IMR-90 (cell line): ENCODE measurements around the gene HSPG2. TPM values are rescaled to one million over a fixed set of nuclear protein-coding genes. Genes with fewer than 3 reads are reported as not detected.

Experiments
- ATAC-seq: fragments of 200-7000 bp; cut with Tn5 transposase; 2 replicates; pipeline ENCODE4 v1.9.1; 2020; ENCODE audit warnings: low read depth, mild to moderate bottlenecking, moderate library complexity
- BruUV-seq: library from RNA; stranded (reverse); fragments of 400-500 nt; replicated peaks from 2 replicates; lab custom pipeline; 2021; lab: Mats Ljungman, UMichigan
- CTCF ChIA-PET: fragments of 300-600 bp; formaldehyde crosslinking; extraction: SDS; loops from one replicate; lab custom pipeline; 2021; ENCODE audit warnings: antibody characterized with exemption; lab: Yijun Ruan, JAX
- POLR2A ChIA-PET: fragments of 300-600 bp; sonication (Branson Sonifier 250); formaldehyde crosslinking; loops from one replicate; lab custom pipeline; 2022; ENCODE audit warnings: antibody characterized with exemption; ENCODE audit not compliant: unreplicated experiment; lab: Charles Lee
- DNase-seq: peaks from one replicate; pipeline ENCODE4 v3.0.0; 2013
- H2AFZ ChIP-seq: replicated peaks from 2 replicates; pipeline ENCODE3; 2013; ENCODE audit warnings: low read length, mild to moderate bottlenecking; ENCODE audit not compliant: poor library complexity
- H2AK5ac ChIP-seq: 2 replicates; pipeline ENCODE4 v1.6.1; 2013; ENCODE audit warnings: low read depth, low read length, inconsistent platforms
- H2AK9ac ChIP-seq: replicated peaks from 2 replicates; pipeline ENCODE3; 2013; ENCODE audit warnings: mild to moderate bottlenecking, low read depth, low read length, moderate library complexity; ENCODE audit not compliant: poor library complexity
- H2BK120ac ChIP-seq: 2 replicates; pipeline ENCODE4 v1.6.1; 2013; ENCODE audit warnings: low read depth, low read length, inconsistent platforms
- H2BK15ac ChIP-seq: 3 replicates; pipeline ENCODE4 v1.6.1; 2013; ENCODE audit warnings: low read depth, low read length, inconsistent platforms
- H2BK20ac ChIP-seq: 2 replicates; pipeline ENCODE4 v1.6.1; 2013; ENCODE audit warnings: low read depth, mild to moderate bottlenecking, inconsistent platforms, low read length, moderate library complexity
- H2BK5ac ChIP-seq: 2 replicates; pipeline ENCODE4 v1.6.1; 2013; ENCODE audit warnings: mild to moderate bottlenecking, low read depth, low read length, inconsistent platforms; ENCODE audit not compliant: poor library complexity, severe bottlenecking
- H3K14ac ChIP-seq: replicated peaks from 2 replicates; pipeline ENCODE4 v1.6.1; 2013; ENCODE audit warnings: low read depth, low read length, inconsistent platforms
- H3K18ac ChIP-seq: 2 replicates; pipeline ENCODE4 v1.6.1; 2013; ENCODE audit warnings: low read depth, low read length, control low read depth
- H3K23ac ChIP-seq: 2 replicates; pipeline ENCODE4 v1.6.1; 2013; ENCODE audit warnings: low read depth, low read length, inconsistent platforms
- H3K27ac ChIP-seq: 2 replicates; pipeline ENCODE4 v1.5.1; 2013; ENCODE audit warnings: mild to moderate bottlenecking, control low read depth, low read length; ENCODE audit not compliant: insufficient read depth
- H3K27me3 ChIP-seq: 2 replicates; pipeline ENCODE4 v1.6.1; 2013; ENCODE audit warnings: low read length; ENCODE audit not compliant: control insufficient read depth, insufficient read depth
- H3K36me3 ChIP-seq: 2 replicates; pipeline ENCODE4 v1.6.1; 2013; ENCODE audit warnings: low read length, mixed read lengths; ENCODE audit not compliant: control insufficient read depth, insufficient read depth
- H3K4ac ChIP-seq: 2 replicates; pipeline ENCODE4 v1.6.1; 2013; ENCODE audit warnings: low read depth, low read length, inconsistent platforms
- H3K4me1 ChIP-seq: 2 replicates; pipeline ENCODE4 v1.6.1; 2013; ENCODE audit warnings: low read length, mixed read lengths; ENCODE audit not compliant: control insufficient read depth, insufficient read depth
- H3K4me2 ChIP-seq: 2 replicates; pipeline ENCODE4 v1.6.1; 2013; ENCODE audit warnings: low read depth, mild to moderate bottlenecking, control low read depth, low read length, moderate library complexity
- H3K4me3 ChIP-seq: 2 replicates; pipeline ENCODE4 v1.5.1; 2013; ENCODE audit warnings: low read depth, mild to moderate bottlenecking, control low read depth, low read length, moderate library complexity; ENCODE audit not compliant: insufficient read depth
- H3K56ac ChIP-seq: 2 replicates; pipeline ENCODE4 v1.6.1; 2013; ENCODE audit warnings: low read length, inconsistent platforms; ENCODE audit not compliant: insufficient read depth; ENCODE audit errors: extremely low read depth
- H3K79me1 ChIP-seq, 2 experiments: 2 replicates each; pipeline ENCODE4 v1.6.1; 2013; ENCODE audit warnings: low read length in 2 of 2, inconsistent platforms in 1 of 2, low read depth in 1 of 2
- H3K9ac ChIP-seq: 2 replicates; pipeline ENCODE4 v1.6.1; 2013; ENCODE audit warnings: low read depth, low read length, control low read depth
- H3K9me1 ChIP-seq: 2 replicates; pipeline ENCODE4 v1.6.1; 2013; ENCODE audit warnings: low read length, inconsistent platforms; ENCODE audit not compliant: insufficient read depth
- H3K9me3 ChIP-seq: 2 replicates; pipeline ENCODE4 v1.6.1; 2013; ENCODE audit warnings: low read length; ENCODE audit not compliant: control insufficient read depth, insufficient read depth
- H4K20me1 ChIP-seq: 2 replicates; pipeline ENCODE4 v1.6.1; 2013; ENCODE audit warnings: low read length, inconsistent platforms; ENCODE audit not compliant: insufficient read depth
- H4K5ac ChIP-seq: 2 replicates; pipeline ENCODE4 v1.6.1; 2013; ENCODE audit warnings: mild to moderate bottlenecking, low read depth, low read length, control low read depth
- H4K8ac ChIP-seq, 2 experiments: 2 replicates each; pipeline ENCODE4 v1.6.1; 2013; ENCODE audit warnings: low read depth in 2 of 2, low read length in 2 of 2, control low read depth in 1 of 2, inconsistent platforms in 1 of 2
- H4K91ac ChIP-seq: 2 replicates; pipeline ENCODE4 v1.6.1; 2013; ENCODE audit warnings: low read depth, low read length, inconsistent platforms; ENCODE audit not compliant: insufficient read depth
- BHLHE40 ChIP-seq: fragments of 150-350 bp; IDR thresholded peaks from 2 replicates; pipeline ENCODE4 v1.6.1; 2016; ENCODE audit warnings: mild to moderate bottlenecking, low read depth, low read length
- CEBPB ChIP-seq: IDR thresholded peaks from 2 replicates; pipeline ENCODE4 v1.6.1; 2012; ENCODE audit warnings: low read depth, low read length, improper control_type of control experiment
- CHD1 ChIP-seq: IDR thresholded peaks from 2 replicates; pipeline ENCODE4 v1.6.1; 2012; ENCODE audit warnings: low read depth, low read length, improper control_type of control experiment
- MAFK ChIP-seq: IDR thresholded peaks from 2 replicates; pipeline ENCODE4 v1.6.1; 2012; ENCODE audit warnings: low read depth, low read length, improper control_type of control experiment
- MAZ ChIP-seq: IDR thresholded peaks from 2 replicates; pipeline ENCODE4 v1.6.1; 2012; ENCODE audit warnings: low read depth, mild to moderate bottlenecking, low read length, improper control_type of control experiment, moderate library complexity, borderline replicate concordance
- MXI1 ChIP-seq: IDR thresholded peaks from 2 replicates; pipeline ENCODE4 v1.6.1; 2012; ENCODE audit warnings: low read depth, mild to moderate bottlenecking, low read length, moderate library complexity, borderline replicate concordance
- NFE2L2 ChIP-seq: fragments of 150-350 bp; IDR thresholded peaks from 2 replicates; pipeline ENCODE4 v1.6.1; 2016; ENCODE audit warnings: low read depth, mild to moderate bottlenecking, low read length
- POLR2A ChIP-seq: IDR thresholded peaks from 2 replicates; pipeline ENCODE4 v1.6.1; 2012; ENCODE audit warnings: mild to moderate bottlenecking, low read depth, low read length
- RAD21 ChIP-seq: IDR thresholded peaks from 2 replicates; pipeline ENCODE4 v1.6.1; 2012; ENCODE audit warnings: low read length, improper control_type of control experiment
- RCOR1 ChIP-seq: IDR thresholded peaks from 2 replicates; pipeline ENCODE4 v1.6.1; 2012; ENCODE audit warnings: mild to moderate bottlenecking, low read length, improper control_type of control experiment; ENCODE audit not compliant: insufficient replicate concordance
- RFX5 ChIP-seq: IDR thresholded peaks from 2 replicates; pipeline ENCODE4 v1.8.0; 2012; ENCODE audit warnings: low read depth, mild to moderate bottlenecking, low read length, moderate library complexity
- SMC3 ChIP-seq: fragments of 150-350 bp; IDR thresholded peaks from 2 replicates; pipeline ENCODE4 v1.6.1; 2016; ENCODE audit warnings: low read depth, mild to moderate bottlenecking, antibody characterized with exemption, low read length, moderate library complexity
- WGBS, 2 experiments: methylation state at CpG; one replicate each; pipeline versions ENCODE4 v1.1.5 to v1.1.7; 2013; ENCODE audit warnings: missing lambda C conversion rate in 2 of 2; ENCODE audit not compliant: insufficient read length in 1 of 2; ENCODE audit errors: extremely low coverage in 2 of 2; 5-methylcytosine and 5-hydroxymethylcytosine counted together
- dilution Hi-C: fragments of 300-500 bp; cut with HindIII; formaldehyde crosslinking; loops from one replicate; pipeline ENCODE4 v1.14.3; 2018; ENCODE audit warnings: low sequenced_read_pairs; ENCODE audit not compliant: unreplicated experiment
- in situ Hi-C: fragments of 300-500 bp; cut with MboI; formaldehyde crosslinking; loops from 3 replicates; pipeline ENCODE4 v1.14.3; 2019; ENCODE audit warnings: low sequenced_read_pairs, inconsistent platforms, mixed read lengths
- intact Hi-C: fragments of 100-400 bp; cut with micrococcal nuclease; formaldehyde crosslinking; loops from 2 replicates; pipeline ENCODE4 v1.10.0; 2022
- polyA plus RNA-seq, 3 experiments: library from polyadenylated mRNA; depleted of rRNA; stranded (reverse); fragments of >200 nt; gene quantifications; 2 replicates each; pipeline ENCODE4 v1.2.3, GENCODE V29; 2012; ENCODE audit warnings: low replicate concordance in 1 of 3
- total RNA-seq: library from RNA; depleted of rRNA; stranded (reverse); fragments of >200 nt; gene quantifications from 2 replicates; pipeline ENCODE4 v1.2.3, GENCODE V29; 2012
- TF ChIP-seq, protein P1 (sequence below): conservative IDR thresholded peaks from 2 replicates; pipeline ENCODE4 v1.5.1; 2012; ENCODE audit warnings: mild to moderate bottlenecking, low read depth, low read length, improper control_type of control experiment
- TF ChIP-seq, protein P2 (sequence below): fragments of 150-350 bp; IDR thresholded peaks from 2 replicates; pipeline ENCODE4 v1.6.1; 2017; ENCODE audit warnings: mild to moderate bottlenecking, antibody characterized with exemption, low read length, low read depth
- TF ChIP-seq, protein P3 (sequence below): fragments of 150-350 bp; IDR thresholded peaks from 2 replicates; pipeline ENCODE4 v1.6.1; 2016; ENCODE audit warnings: low read depth, mild to moderate bottlenecking, low read length, moderate library complexity, borderline replicate concordance

The HSPG2 gene
- total and polyA plus RNA-seq, 2 of the 4 experiments (the other 2 are of a cell fraction) = 15.8 to 94.0 TPM

DNA sequence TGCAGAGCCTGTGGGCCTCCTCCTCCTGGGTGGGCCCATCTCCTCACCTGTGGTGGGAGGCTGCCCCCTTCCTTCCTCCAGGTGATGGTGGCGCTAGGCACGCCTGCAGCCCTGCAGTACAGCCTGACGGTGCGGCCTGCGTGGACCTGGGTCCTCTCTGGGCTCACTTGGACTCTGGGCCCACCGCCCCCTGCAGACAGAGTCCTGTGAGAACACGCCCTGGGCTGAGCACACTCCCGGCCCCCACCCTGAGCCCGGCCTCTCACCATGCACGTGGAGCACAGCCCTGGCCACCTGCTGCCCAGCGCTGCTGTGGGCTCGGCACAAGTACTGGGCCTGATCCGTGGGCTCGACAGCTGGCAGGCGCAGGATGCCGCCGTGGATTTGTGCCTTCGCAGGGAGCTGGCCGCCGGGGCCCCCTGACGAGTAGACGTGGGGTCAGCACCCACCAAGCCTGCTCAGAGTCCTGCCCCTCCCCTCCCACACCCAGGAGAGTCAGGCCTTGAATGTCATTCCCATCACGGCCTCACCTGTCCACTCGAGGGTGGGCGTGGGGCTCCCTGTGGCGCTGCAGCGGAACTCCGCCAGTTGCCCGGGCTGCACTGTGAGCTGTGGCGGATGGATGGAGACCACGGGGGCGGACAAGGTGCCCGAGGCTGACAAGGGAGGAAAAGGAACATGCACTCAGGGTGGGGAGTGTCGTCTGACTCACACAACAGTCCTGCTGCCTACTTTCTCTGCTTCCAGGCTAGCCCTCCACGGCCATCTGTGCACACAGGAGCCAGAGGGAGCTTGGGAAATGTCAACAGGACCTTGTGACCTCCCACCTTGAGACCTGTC lies 81.6 kb downstream of the HSPG2 start:
- ChIA-PET CTCF (no interaction called here), POLR2A (no interaction called here)
- ATAC-seq = no peak
- H4K8ac ChIP-seq = no peak overlapping the region
- H2BK120ac ChIP-seq = no peak overlapping the region
- intact Hi-C loops = no loop called here
- no peak overlapping the region for H2BK15ac ChIP-seq
- H2BK20ac ChIP-seq = no peak overlapping the region
- WGBS, 2 experiments = 94% methylated on average over 13 of the region's 35 CpGs; no CpG with 5 or more reads in 1 of the 2 experiments
- BruUV-seq = TSS peak; percentile 96
- DNase-seq = no peak
- H3K4me2 ChIP-seq = no peak overlapping the region
- H3K9me3 ChIP-seq = no peaks in the 10 kb centered on the region
- H3K23ac ChIP-seq = no peak overlapping the region
- no peak overlapping the region for H2BK5ac ChIP-seq
- no peaks in the 10 kb centered on the region; the same call in 1 of the 2 replicates for H4K20me1 ChIP-seq
- peaks cover 4 to 18% of the 10 kb centered on the region in 2 experiments; a peak in 3 of 4 replicates for H3K79me1 ChIP-seq
- H4K91ac ChIP-seq = no peak overlapping the region
- H3K4me1 ChIP-seq = no peaks in the 10 kb centered on the region
- dilution Hi-C loops = no loop called here
- H3K56ac ChIP-seq = no peak overlapping the region
- no peak overlapping the region for H4K5ac ChIP-seq
- no peak overlapping the region for H3K9ac ChIP-seq
- H3K27me3 ChIP-seq = no peaks in the 10 kb centered on the region
- H3K36me3 ChIP-seq = peaks cover 84% of the 10 kb centered on the region
- H3K4ac ChIP-seq = no peak overlapping the region
- no peak overlapping the region for H3K4me3 ChIP-seq
- H3K14ac ChIP-seq = no peak overlapping the region
- H3K27ac ChIP-seq = no peak overlapping the region
- H3K9me1 ChIP-seq = no peaks in the 10 kb centered on the region
- in situ Hi-C loops = no loop called here
- H2AK9ac ChIP-seq = peak overlapping the region; percentile 65
- no peak overlapping the region for H3K18ac ChIP-seq
- H2AFZ ChIP-seq = peak overlapping the region; percentile 56
- no peak overlapping the region for H2AK5ac ChIP-seq
- no peak for TF ChIP-seq BHLHE40
- no peak for TF ChIP-seq RCOR1
- TF ChIP-seq MXI1 = no peak
- TF ChIP-seq, protein P1, sequence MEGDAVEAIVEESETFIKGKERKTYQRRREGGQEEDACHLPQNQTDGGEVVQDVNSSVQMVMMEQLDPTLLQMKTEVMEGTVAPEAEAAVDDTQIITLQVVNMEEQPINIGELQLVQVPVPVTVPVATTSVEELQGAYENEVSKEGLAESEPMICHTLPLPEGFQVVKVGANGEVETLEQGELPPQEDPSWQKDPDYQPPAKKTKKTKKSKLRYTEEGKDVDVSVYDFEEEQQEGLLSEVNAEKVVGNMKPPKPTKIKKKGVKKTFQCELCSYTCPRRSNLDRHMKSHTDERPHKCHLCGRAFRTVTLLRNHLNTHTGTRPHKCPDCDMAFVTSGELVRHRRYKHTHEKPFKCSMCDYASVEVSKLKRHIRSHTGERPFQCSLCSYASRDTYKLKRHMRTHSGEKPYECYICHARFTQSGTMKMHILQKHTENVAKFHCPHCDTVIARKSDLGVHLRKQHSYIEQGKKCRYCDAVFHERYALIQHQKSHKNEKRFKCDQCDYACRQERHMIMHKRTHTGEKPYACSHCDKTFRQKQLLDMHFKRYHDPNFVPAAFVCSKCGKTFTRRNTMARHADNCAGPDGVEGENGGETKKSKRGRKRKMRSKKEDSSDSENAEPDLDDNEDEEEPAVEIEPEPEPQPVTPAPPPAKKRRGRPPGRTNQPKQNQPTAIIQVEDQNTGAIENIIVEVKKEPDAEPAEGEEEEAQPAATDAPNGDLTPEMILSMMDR = no peak
- TF ChIP-seq CHD1 = no peak
- TF ChIP-seq POLR2A = no peak
- no peak for TF ChIP-seq RFX5
- TF ChIP-seq, protein P2, sequence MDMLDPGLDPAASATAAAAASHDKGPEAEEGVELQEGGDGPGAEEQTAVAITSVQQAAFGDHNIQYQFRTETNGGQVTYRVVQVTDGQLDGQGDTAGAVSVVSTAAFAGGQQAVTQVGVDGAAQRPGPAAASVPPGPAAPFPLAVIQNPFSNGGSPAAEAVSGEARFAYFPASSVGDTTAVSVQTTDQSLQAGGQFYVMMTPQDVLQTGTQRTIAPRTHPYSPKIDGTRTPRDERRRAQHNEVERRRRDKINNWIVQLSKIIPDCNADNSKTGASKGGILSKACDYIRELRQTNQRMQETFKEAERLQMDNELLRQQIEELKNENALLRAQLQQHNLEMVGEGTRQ = no peak
- TF ChIP-seq MAZ = no peak
- TF ChIP-seq RAD21 = no peak
- TF ChIP-seq NFE2L2 = no peak
- TF ChIP-seq SMC3 = no peak
- TF ChIP-seq MAFK = no peak
- no peak for TF ChIP-seq CEBPB
- TF ChIP-seq, protein P3, sequence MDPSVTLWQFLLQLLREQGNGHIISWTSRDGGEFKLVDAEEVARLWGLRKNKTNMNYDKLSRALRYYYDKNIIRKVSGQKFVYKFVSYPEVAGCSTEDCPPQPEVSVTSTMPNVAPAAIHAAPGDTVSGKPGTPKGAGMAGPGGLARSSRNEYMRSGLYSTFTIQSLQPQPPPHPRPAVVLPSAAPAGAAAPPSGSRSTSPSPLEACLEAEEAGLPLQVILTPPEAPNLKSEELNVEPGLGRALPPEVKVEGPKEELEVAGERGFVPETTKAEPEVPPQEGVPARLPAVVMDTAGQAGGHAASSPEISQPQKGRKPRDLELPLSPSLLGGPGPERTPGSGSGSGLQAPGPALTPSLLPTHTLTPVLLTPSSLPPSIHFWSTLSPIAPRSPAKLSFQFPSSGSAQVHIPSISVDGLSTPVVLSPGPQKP = no peak
